Measurements from ENCODE around the gene MTM1.
A peak's percentile ranks its signal among the peaks of the same experiment; 100 is the strongest.

MTM1 gene

DNA sequence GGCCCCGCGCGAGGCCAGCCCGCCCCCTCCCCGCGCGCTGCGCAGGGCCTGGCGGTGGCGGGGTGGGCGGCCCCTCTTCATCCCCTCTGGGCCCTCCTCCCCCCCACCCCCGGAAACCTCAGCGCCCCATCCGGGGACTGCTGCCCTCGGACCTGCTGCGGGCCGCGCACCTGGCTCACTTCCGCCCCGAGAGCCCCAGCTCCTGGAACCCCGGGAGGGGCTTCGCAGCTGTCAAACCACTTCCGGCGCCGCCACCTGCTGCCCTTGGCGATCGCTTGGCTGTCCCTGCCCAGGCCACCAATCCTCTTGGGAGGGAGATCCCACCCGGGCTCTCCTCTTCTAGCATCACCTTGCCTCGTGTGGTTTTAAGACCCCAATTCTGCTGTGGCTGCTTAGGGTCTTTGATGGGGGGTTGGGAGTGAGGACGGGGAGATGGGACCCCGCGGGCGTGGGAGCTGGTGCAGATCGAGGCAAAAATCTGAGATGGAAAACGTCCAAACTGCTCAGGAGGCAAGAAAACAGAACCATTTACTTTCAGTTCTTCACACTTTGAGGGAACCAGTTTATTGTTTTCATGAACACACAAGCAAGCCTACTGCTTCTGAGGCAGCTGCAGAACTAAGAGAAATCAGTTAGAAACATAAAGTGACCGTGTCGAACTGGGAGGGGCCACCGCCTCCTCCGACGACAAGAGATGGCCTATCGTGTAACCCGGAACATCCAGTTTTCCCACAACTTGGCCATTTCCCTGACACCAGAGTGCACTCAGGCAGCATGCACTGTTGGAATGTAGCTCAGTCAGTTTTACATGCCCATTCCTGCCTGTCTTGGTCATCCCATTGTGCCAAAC is 125.5 kb downstream of the MTM1 start:
- peak overlapping the region; percentile 52 for H3K4me3 ChIP-seq (ENCODE audit: low read length)
- no peak for DNase-seq (ENCODE audit: low read depth)

DNA sequence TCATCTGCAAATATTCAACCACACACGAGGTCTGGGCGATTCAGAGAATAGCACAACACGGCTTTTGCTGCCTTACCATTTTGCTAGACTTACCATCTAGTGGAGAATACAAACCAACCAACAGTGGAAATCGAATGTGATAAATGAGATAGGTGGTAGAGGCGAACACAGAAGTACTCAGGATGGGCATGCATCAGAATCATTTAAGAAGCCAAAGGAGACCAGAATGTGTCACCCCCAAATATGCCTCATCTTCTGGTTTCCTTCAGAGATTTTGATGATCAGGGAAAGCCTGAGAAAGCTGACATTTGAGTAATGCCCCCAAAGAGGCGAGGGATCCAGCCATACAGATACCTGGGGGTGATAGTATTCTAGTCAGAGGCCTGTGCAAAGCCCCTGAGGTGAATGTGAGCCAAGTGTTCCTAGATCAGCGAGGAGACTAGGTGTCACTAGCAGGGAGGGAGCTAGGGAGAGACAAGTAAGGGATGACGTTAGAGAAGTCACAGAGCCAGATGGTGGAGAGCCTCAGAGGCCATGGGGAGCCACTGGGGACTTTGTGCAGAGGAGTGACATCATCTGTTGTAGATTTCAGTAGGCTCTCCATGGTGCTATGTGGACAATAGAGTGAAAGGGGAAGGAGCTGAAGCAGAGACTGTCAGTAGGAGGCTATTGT is 126.5 kb downstream of the MTM1 start:
- H3K4me3 ChIP-seq (ENCODE audit: low read length), result no peak overlapping the region
- TF ChIP-seq, protein P1, sequence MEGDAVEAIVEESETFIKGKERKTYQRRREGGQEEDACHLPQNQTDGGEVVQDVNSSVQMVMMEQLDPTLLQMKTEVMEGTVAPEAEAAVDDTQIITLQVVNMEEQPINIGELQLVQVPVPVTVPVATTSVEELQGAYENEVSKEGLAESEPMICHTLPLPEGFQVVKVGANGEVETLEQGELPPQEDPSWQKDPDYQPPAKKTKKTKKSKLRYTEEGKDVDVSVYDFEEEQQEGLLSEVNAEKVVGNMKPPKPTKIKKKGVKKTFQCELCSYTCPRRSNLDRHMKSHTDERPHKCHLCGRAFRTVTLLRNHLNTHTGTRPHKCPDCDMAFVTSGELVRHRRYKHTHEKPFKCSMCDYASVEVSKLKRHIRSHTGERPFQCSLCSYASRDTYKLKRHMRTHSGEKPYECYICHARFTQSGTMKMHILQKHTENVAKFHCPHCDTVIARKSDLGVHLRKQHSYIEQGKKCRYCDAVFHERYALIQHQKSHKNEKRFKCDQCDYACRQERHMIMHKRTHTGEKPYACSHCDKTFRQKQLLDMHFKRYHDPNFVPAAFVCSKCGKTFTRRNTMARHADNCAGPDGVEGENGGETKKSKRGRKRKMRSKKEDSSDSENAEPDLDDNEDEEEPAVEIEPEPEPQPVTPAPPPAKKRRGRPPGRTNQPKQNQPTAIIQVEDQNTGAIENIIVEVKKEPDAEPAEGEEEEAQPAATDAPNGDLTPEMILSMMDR (conservative IDR thresholded peaks at IDR 0.05; ENCODE audit: low read depth, low read length), result no peak
- no peak for DNase-seq (ENCODE audit: low read depth)

More for the DNA sequence above, 125.5 kb downstream of the MTM1 start:
- TF ChIP-seq, protein P1 (conservative IDR thresholded peaks at IDR 0.05; ENCODE audit: low read depth, low read length), result no peak

DNA sequence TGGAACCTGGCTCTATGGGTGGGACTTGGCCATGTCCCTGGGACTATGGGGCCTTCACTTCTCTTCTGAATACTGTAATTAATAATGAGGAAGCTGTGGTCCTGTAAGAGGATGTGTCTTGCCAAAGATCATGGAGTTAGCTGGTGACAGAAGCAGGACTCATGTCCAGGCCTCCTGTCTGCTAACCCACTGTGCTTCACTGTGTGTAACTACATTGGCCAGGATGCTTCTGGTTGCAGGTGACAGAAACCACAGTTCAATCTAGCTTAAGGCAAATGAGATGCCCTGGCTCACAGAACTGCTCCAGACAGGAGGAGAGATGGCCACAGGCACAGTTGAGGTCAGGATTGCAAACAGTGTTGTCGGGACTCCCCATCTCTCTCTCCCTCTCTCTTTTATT is 127.9 kb downstream of the MTM1 start:
- TF ChIP-seq, protein P1 (conservative IDR thresholded peaks at IDR 0.05; ENCODE audit: low read depth, low read length), result no peak
- H3K4me3 ChIP-seq (ENCODE audit: low read length), result no peak overlapping the region
- no peak for DNase-seq (ENCODE audit: low read depth)

DNA sequence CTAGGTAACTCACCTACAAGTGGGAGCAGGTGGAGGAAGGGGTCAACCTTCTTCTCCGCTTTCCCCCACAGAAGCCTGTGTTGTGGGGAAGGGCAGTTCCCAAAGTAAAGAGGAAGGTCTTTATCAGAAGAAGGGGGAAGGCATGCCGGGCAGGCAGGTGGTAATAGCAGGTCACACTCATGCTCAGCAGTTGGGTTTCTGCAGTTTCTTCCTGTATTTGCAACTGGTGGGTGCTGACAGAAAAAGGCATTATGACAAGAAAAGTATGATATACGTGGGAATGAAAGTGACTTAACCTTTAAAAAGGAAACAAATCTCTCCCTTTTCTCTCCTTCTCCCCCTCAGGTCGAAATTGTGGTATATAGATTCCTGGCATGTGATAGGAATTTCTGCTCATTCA is 128.4 kb downstream of the MTM1 start:
- TF ChIP-seq, protein P1 (conservative IDR thresholded peaks at IDR 0.05; ENCODE audit: low read depth, low read length), result no peak
- no peak for DNase-seq (ENCODE audit: low read depth)
- no peak overlapping the region for H3K4me3 ChIP-seq (ENCODE audit: low read length)

DNA sequence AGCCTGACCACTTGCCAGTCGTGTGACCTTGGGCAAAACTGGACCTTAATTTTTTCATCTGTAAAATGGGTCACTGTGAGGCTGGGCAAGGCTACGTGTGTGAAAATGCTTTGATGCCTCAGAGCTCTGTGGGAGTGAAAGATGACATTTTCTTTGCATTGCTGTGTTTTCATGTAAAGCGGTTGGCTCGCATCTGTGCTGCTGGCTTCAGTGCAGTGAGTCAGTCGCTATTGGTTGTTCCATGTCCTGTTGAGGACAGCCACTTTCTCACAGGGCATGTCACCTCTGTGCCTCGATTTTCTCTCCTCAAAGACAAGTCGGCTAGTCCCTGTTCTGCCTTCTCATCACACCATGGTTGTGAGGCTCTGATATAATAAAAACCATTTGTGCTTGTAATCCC is 129.2 kb downstream of the MTM1 start:
- no peak overlapping the region for H3K4me3 ChIP-seq (ENCODE audit: low read length)
- DNase-seq (ENCODE audit: low read depth), result no peak
- TF ChIP-seq, protein P1 (conservative IDR thresholded peaks at IDR 0.05; ENCODE audit: low read depth, low read length), result no peak

DNA sequence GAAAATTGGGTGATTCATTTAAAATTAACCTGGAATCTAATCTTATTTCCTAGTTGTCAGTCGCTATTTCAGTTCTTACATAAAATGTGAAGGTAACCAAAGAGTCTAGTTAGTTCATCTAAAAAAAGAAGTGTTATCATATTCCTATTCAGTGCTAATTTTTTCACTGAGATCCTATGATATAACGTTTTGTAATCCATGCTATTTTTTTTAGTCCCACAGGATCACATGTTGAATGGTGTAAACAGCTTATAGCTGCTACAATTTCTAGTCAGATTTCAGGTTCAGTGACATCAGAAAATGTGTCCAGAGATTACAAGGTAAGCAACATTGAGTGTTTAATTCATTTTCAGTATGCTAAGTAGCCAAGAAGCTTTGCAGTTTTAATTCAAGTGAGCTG is 130.6 kb downstream of the MTM1 start:
- DNase-seq (ENCODE audit: low read depth), result peak; percentile 18
- TF ChIP-seq, protein P1 (conservative IDR thresholded peaks at IDR 0.05; ENCODE audit: low read depth, low read length), result no peak
- no peak overlapping the region for H3K4me3 ChIP-seq (ENCODE audit: low read length)

All from retinal pigment epithelial cell (primary cell).